Measurements from ENCODE around the gene TMCO2.

- TF ChIP-seq ZNF274 (IDR thresholded peaks at IDR 0.05; ENCODE audit: low read depth, low read length) (no peak), YY1 (IDR thresholded peaks at IDR 0.05; ENCODE audit: insufficient read depth, insufficient read length) (no peak)
These were observed 8.8 kb downstream of the TMCO2 start for GRCh38 chr1:40256401-40257084.

Measured in NT2/D1 (cell line).